ENCODE measurements around the gene ERBB3. TPM values are rescaled to one million over a fixed set of nuclear protein-coding genes. Genes with fewer than 3 reads are reported as not detected.

The ERBB3 gene
- total and polyA plus RNA-seq, 2 of the 8 experiments (the other 6 are each of a cell fraction or from before 2014, with no cell fraction given) = 33.9 to 52.4 TPM

DNA sequence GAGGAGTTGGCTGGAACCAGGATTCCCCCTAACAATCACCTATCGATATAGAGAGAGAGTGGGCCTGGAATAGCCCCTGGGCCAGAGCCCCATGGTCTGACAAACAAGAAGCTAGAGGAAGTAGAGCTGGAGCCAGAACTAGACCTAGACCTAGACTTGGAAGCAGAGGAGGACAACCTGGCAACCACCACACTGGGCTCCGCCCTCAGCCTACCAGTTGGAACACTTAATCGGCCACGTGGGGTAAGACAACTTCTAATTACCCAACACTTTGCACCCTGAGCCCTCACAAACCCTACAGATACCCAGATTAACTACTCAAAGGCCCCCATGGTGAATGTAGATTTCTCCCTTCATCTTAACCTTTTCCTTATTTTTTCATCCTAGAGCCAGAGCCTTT lies 19.8 kb downstream of the ERBB3 start:
- no peak overlapping the region for H3K18ac ChIP-seq (ENCODE audit: extremely low read depth, low read length)
- H3K14ac ChIP-seq (ENCODE audit: insufficient read length) = no peak overlapping the region
- H2AFZ ChIP-seq (ENCODE audit: low read length) = no peak overlapping the region
- H4K5ac ChIP-seq (ENCODE audit: insufficient read length, low read depth, low read length) = no peak overlapping the region
- ChIA-PET CTCF (ENCODE audit: partially characterized antibody) (interaction anchor here (1.0 kb wide), 2 partner anchors 11 to 19 kb away, joined by 3 to 5 read pairs; no protein-coding TSS in a partner anchor), POLR2A (ENCODE audit: partially characterized antibody) (interaction anchor here (0.9 to 1.5 kb wide), 6 partner anchors 18 to 88 kb away, joined by 3 read pairs; partner anchors contain the start of genes MYL6 and ZC3H10)
- H3K36me3 ChIP-seq (ENCODE audit: control insufficient read depth in 2 of 4, insufficient read depth in 4 of 4, low read length in 3 of 4) = peaks cover 23 to 67% (median 57%) of the 10 kb centered on the region in 4 experiments
- no peak overlapping the region for H3K4ac ChIP-seq (replicated peaks; ENCODE audit: insufficient read length, low read depth, low read length)
- H4K20me1 ChIP-seq (replicated peaks in 1 of 2; ENCODE audit: control insufficient read depth in 1 of 2, insufficient read depth in 2 of 2, low read length in 2 of 2) = peaks cover 0 to 1% of the 10 kb centered on the region in 2 experiments
- no peak overlapping the region for H2AK5ac ChIP-seq (ENCODE audit: low read depth, low read length)
- 91% methylated on average over 4 of the region's 4 CpGs; no CpG with 5 or more reads in 1 of the 2 experiments for WGBS, 2 experiments (ENCODE audit: extremely low coverage in 1 of 2, insufficient coverage in 1 of 2, insufficient read length in 1 of 2, insufficient replicate concordance in 2 of 2, low coverage in 1 of 2, low lambda C conversion rate in 2 of 2, missing lambda C conversion rate in 1 of 2)
- H3K56ac ChIP-seq (replicated peaks; ENCODE audit: insufficient read length, low read depth, low read length) = no peak overlapping the region
- no peak overlapping the region for H3K27ac ChIP-seq (ENCODE audit: low read depth, low read length)
- no peaks in the 10 kb centered on the region for H3K27me3 ChIP-seq (replicated peaks in 1 of 4; ENCODE audit: control insufficient read depth in 3 of 4, extremely low read depth in 1 of 4, insufficient read depth in 3 of 4, low read length in 3 of 4)
- no peak overlapping the region for H3K23ac ChIP-seq (ENCODE audit: insufficient read length)
- no peak overlapping the region for H2BK12ac ChIP-seq (ENCODE audit: low read depth, low read length)
- DNase-seq (ENCODE audit: low read depth in 1 of 2, low spot score in 2 of 2) (no peak), FAIRE-seq (no peak)
- no peak overlapping the region for H4K91ac ChIP-seq (replicated peaks; ENCODE audit: insufficient read length, low read length)
- H3K79me1 ChIP-seq (ENCODE audit: low read depth, low read length) = no peaks in the 10 kb centered on the region
- no peak overlapping the region; the same call in 1 of the 2 replicates for H4K8ac ChIP-seq (ENCODE audit: extremely low read depth, insufficient read depth, low read length)
- no peaks in the 10 kb centered on the region for H3K9me3 ChIP-seq (ENCODE audit: insufficient read depth in 2 of 2, low read depth in 1 of 2, low read length in 1 of 2)
- no peak overlapping the region for H2BK5ac ChIP-seq (ENCODE audit: low read depth, low read length)
- H2BK20ac ChIP-seq (ENCODE audit: low read length) = no peak overlapping the region
- H2BK120ac ChIP-seq (replicated peaks; ENCODE audit: low read depth, low read length) = no peak overlapping the region
- no peak overlapping the region for H2BK15ac ChIP-seq (ENCODE audit: low read length)
- H3K9ac ChIP-seq (replicated peaks in 1 of 4; ENCODE audit: extremely low read depth in 1 of 4, low read depth in 3 of 4, low read length in 3 of 4) = no peak overlapping the region
- H3K4me2 ChIP-seq (ENCODE audit: insufficient read depth in 1 of 2, low read depth in 2 of 2, low read length in 2 of 2) = no peak overlapping the region
- H3K79me2 ChIP-seq (ENCODE audit: control insufficient read depth in 1 of 2, insufficient read depth in 2 of 2, low read length in 2 of 2) = peaks cover 2 to 4% of the 10 kb centered on the region in 2 experiments; a peak in 3 of 4 replicates
- H3K4me3 ChIP-seq (ENCODE audit: extremely low read depth in 1 of 4, insufficient read depth in 2 of 4, low read depth in 3 of 4, low read length in 4 of 4) = no peak overlapping the region
- H3K4me1 ChIP-seq (replicated peaks in 1 of 4; ENCODE audit: control insufficient read depth in 3 of 4, insufficient read depth in 4 of 4, low read length in 3 of 4) = no peaks in the 10 kb centered on the region
- no peaks in the 10 kb centered on the region; the same call in 1 of the 2 replicates for H3K23me2 ChIP-seq (ENCODE audit: low read depth, low read length)
- TF ChIP-seq RAD21 (IDR thresholded peaks at IDR 0.05 in 1 of 2, conservative IDR thresholded peaks at IDR 0.05 in 1 of 2; ENCODE audit: low read depth in 2 of 2, low read length in 2 of 2) (no peak), CBX8 (IDR thresholded peaks at IDR 0.05; ENCODE audit: borderline replicate concordance, low read depth, low read length) (no peak), KDM4A (IDR thresholded peaks at IDR 0.05; ENCODE audit: low read depth, low read length, severe bottlenecking) (no peak), FOSL1 (IDR thresholded peaks at IDR 0.05; ENCODE audit: insufficient read depth, low read depth, low read length) (no peak), SP2 (IDR thresholded peaks at IDR 0.05; ENCODE audit: low read length) (no peak), CHD2 (IDR thresholded peaks at IDR 0.05; ENCODE audit: low read length) (no peak), CREB1 (IDR thresholded peaks at IDR 0.05) (no peak), NANOG (IDR thresholded peaks at IDR 0.05; ENCODE audit: insufficient read depth, low read depth, low read length, poor library complexity, severe bottlenecking) (no peak), PHF8 (conservative IDR thresholded peaks at IDR 0.05; ENCODE audit: low read depth, low read length) (no peak), RNF2 (IDR thresholded peaks at IDR 0.05; ENCODE audit: borderline replicate concordance, low read depth, low read length, missing control alignments, poor library complexity, severe bottlenecking) (no peak)
- TF ChIP-seq, protein P1, sequence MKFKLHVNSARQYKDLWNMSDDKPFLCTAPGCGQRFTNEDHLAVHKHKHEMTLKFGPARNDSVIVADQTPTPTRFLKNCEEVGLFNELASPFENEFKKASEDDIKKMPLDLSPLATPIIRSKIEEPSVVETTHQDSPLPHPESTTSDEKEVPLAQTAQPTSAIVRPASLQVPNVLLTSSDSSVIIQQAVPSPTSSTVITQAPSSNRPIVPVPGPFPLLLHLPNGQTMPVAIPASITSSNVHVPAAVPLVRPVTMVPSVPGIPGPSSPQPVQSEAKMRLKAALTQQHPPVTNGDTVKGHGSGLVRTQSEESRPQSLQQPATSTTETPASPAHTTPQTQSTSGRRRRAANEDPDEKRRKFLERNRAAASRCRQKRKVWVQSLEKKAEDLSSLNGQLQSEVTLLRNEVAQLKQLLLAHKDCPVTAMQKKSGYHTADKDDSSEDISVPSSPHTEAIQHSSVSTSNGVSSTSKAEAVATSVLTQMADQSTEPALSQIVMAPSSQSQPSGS (IDR thresholded peaks at IDR 0.05; ENCODE audit: low read length) = no peak

All from H1 (cell line).